Fibroblast of villous mesenchyme (primary cell): ENCODE results near the gene PJA1. TPM values are rescaled to one million over a fixed set of nuclear protein-coding genes. Genes with fewer than 3 reads are reported as not detected.

Experiments
- DNase-seq: peaks from one replicate; pipeline ENCODE4 v3.0.0-alpha.2; 2010; ENCODE audit warnings: low read depth
- H3K4me3 ChIP-seq: 2 replicates; pipeline ENCODE4 v1.5.1; 2011; ENCODE audit warnings: low read depth, mild to moderate bottlenecking, low read length
- CTCF ChIP-seq: IDR thresholded peaks from 2 replicates; pipeline ENCODE4 v1.5.1; 2012; ENCODE audit warnings: low read depth, mild to moderate bottlenecking, low read length; ENCODE audit not compliant: insufficient read depth
- total RNA-seq: library from RNA; depleted of rRNA; stranded (reverse); fragments of >200 nt; gene quantifications from 2 replicates; pipeline ENCODE4 v1.2.3, GENCODE V29; 2012

Gene PJA1
- total RNA-seq, 1 donor: 28.1 TPM

- no peak for DNase-seq
- no peak overlapping the region for H3K4me3 ChIP-seq
- TF ChIP-seq CTCF: no peak
Measured at GRCh38 chrX:69145714-69146113, 19.5 kb downstream of the PJA1 start.

- no peak for TF ChIP-seq CTCF
- H3K4me3 ChIP-seq: no peak overlapping the region
- DNase-seq: no peak
Measured at GRCh38 chrX:69144838-69145680, 20.2 kb downstream of the PJA1 start.

GRCh38 chrX:69143530-69143929 is 21.7 kb downstream of the PJA1 start:
- no peak for TF ChIP-seq CTCF
- DNase-seq: no peak
- no peak overlapping the region for H3K4me3 ChIP-seq

- no peak for DNase-seq
- H3K4me3 ChIP-seq: no peak overlapping the region
- no peak for TF ChIP-seq CTCF
Measured at GRCh38 chrX:69142788-69143469, 22.3 kb downstream of the PJA1 start.

GRCh38 chrX:69140837-69141236 is 24.4 kb downstream of the PJA1 start:
- DNase-seq: no peak
- TF ChIP-seq CTCF: no peak
- H3K4me3 ChIP-seq: no peak overlapping the region

GRCh38 chrX:69139516-69139915 is 25.7 kb downstream of the PJA1 start:
- no peak for DNase-seq
- H3K4me3 ChIP-seq: no peak overlapping the region
- TF ChIP-seq CTCF: no peak
